ENCODE data around the gene RGL3. TPM values are rescaled to one million over a fixed set of nuclear protein-coding genes. Genes with fewer than 3 reads are reported as not detected.

RGL3 gene
- total and polyA plus RNA-seq, 10 of the 15 experiments (the other 5 are each of a cell fraction or from before 2014, with no cell fraction given): not detected

GRCh38 chr19:11451871-11452619, 32.9 kb upstream of the RGL3 start (continued):
- TF ChIP-seq MEF2B (IDR thresholded peaks at IDR 0.05; ENCODE audit: partially characterized antibody, poor library complexity, severe bottlenecking): peak; percentile 76
- TF ChIP-seq SRF (IDR thresholded peaks at IDR 0.05; ENCODE audit: low read depth in 2 of 2, low read length in 2 of 2): 0 out of 4 replicates have a peak, but pooled peaks have one; percentile 18 to 23
- TF ChIP-seq FOXM1 (IDR thresholded peaks at IDR 0.05; ENCODE audit: low read depth, low read length): peak; percentile 60; the same call in 1 of the 2 replicates
- peak; percentile 90 for TF ChIP-seq MTA2 (IDR thresholded peaks at IDR 0.05; ENCODE audit: low read depth)
- 0 out of 2 replicates have a peak, but pooled peaks have one; percentile 36 for TF ChIP-seq MEF2A (IDR thresholded peaks at IDR 0.05; ENCODE audit: insufficient read depth, low read depth, low read length)
- TF ChIP-seq RUNX3 (IDR thresholded peaks at IDR 0.05; ENCODE audit: low read length): peak; percentile 34
- TF ChIP-seq DPF2 (IDR thresholded peaks at IDR 0.05): peak; percentile 70; the same call in 1 of the 2 replicates
- peak; percentile 76 for TF ChIP-seq SKIL (IDR thresholded peaks at IDR 0.05; ENCODE audit: low read depth, poor library complexity, severe bottlenecking)
- no peak for TF ChIP-seq ZNF217 (IDR thresholded peaks at IDR 0.05)
- no peak for TF ChIP-seq CREM (IDR thresholded peaks at IDR 0.05; ENCODE audit: low read depth)
- peak; percentile 31; the same call in 1 of the 2 replicates for TF ChIP-seq RELB (IDR thresholded peaks at IDR 0.05; ENCODE audit: low read depth)
- TF ChIP-seq BCL3 (IDR thresholded peaks at IDR 0.05; ENCODE audit: borderline replicate concordance, insufficient read depth, low read depth, low read length, poor library complexity, severe bottlenecking): peak; percentile 68
- TF ChIP-seq IRF4 (IDR thresholded peaks at IDR 0.05; ENCODE audit: low read depth, low read length): 0 out of 2 replicates have a peak, but pooled peaks have one; percentile 5
- no peak for TF ChIP-seq ZNF687 (IDR thresholded peaks at IDR 0.05)

All from GM12878 (cell line).